Measurements from ENCODE around the gene RANBP3. TPM values are rescaled to one million over a fixed set of nuclear protein-coding genes. Genes with fewer than 3 reads are reported as not detected.

Gene RANBP3
- total and polyA plus RNA-seq, 7 donors = 40.5 to 71.7 (median 48.7) TPM

GRCh38 chr19:5935473-5936291, 42.3 kb downstream of the RANBP3 start:
- no peak for TF ChIP-seq CTCF (IDR thresholded peaks at IDR 0.05)
- Histone ChIP-seq H3K27ac (peak overlapping the region; percentile 25), H3K9me3 (no peaks in the 10 kb centered on the region), H3K36me3 (ENCODE audit: insufficient read depth in 1 of 2, low read depth in 1 of 2) (peaks cover 0 to 60% of the 10 kb centered on the region in 2 donors), H3K27me3 (ENCODE audit: insufficient read depth in 3 of 3, low read length in 2 of 3) (no peaks in the 10 kb centered on the region), H3K4me1 (peaks cover 5% of the 10 kb centered on the region), H3K4me3 (no peak overlapping the region)
- ATAC-seq (peak in 2 of 4 donors; percentile 14 to 39), DNase-seq (no peak)
- WGBS, 3 donors = 69 to 72% (median 71%) methylated on average over 25 of the region's 25 CpGs
- intact Hi-C loops (cut with DNase I) = no loop called here

GRCh38 chr19:5934774-5935472, 43.0 kb downstream of the RANBP3 start:
- H3K27ac ChIP-seq = peak overlapping the region; percentile 25
- H3K4me3 ChIP-seq = no peak overlapping the region
- peaks cover 0 to 61% of the 10 kb centered on the region in 2 donors for H3K36me3 ChIP-seq (ENCODE audit: insufficient read depth in 1 of 2, low read depth in 1 of 2)
- H3K4me1 ChIP-seq = peaks cover 4% of the 10 kb centered on the region
- H3K9me3 ChIP-seq = no peaks in the 10 kb centered on the region
- DNase-seq (peak in 1 of 2 donors; percentile 46), ATAC-seq (peak in 3 of 4 donors; percentile 33 to 57 (median 47))
- no peaks in the 10 kb centered on the region for H3K27me3 ChIP-seq (ENCODE audit: insufficient read depth in 3 of 3, low read length in 2 of 3)
- no peak for TF ChIP-seq CTCF (IDR thresholded peaks at IDR 0.05)
- intact Hi-C loops (cut with DNase I) = no loop called here
- WGBS, 3 donors = 63 to 69% (median 65%) methylated on average over 16 of the region's 16 CpGs

GRCh38 chr19:5934069-5934401, 43.9 kb downstream of the RANBP3 start:
- Histone ChIP-seq H3K4me1 (peaks cover 4% of the 10 kb centered on the region), H3K27ac (no peak overlapping the region), H3K36me3 (ENCODE audit: insufficient read depth in 1 of 2, low read depth in 1 of 2) (peaks cover 0 to 70% of the 10 kb centered on the region in 2 donors), H3K4me3 (no peak overlapping the region), H3K27me3 (ENCODE audit: insufficient read depth in 3 of 3, low read length in 2 of 3) (no peaks in the 10 kb centered on the region), H3K9me3 (no peaks in the 10 kb centered on the region)
- intact Hi-C loops (cut with DNase I) = no loop called here
- no peak for DNase-seq
- no peak for TF ChIP-seq CTCF (IDR thresholded peaks at IDR 0.05)
- WGBS, 3 donors = 69 to 88% (median 78%) methylated on average over 5 of the region's 5 CpGs
- no peak for ATAC-seq

DNA sequence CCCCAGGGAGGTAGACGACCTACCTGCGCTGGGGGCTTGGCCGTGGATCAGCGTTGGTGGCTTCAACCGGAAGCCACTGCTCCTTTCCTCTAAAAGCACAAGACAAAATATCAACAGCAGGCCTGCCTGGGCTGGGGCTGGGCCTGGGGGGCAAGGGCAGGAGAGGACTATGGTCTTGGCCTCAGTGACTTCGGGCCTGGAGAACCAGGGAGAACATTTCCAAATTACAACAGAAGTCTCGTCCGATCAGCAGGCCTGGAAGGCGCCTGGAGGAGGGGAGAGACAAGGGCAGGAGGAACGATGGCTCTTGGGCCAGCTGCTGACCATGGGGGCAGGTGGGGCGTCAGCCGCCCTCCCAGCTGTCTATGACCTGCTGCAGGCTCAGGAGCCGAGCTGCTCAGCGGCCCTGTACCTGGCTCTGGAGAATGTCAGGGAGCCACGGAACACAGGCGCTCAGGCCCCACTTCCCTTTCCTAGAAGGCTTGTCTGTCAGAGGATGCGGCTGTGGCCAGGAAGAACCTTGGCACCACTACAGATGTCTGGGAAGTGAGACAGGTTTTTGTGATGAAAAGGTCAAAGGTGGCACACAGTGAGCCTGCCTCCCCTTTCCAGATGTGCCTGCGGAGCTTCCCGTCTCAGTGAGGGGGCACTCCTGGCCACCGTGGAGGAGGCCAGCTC, 44.4 kb downstream of the RANBP3 start:
- Histone ChIP-seq H3K27ac (no peak overlapping the region), H3K9me3 (no peaks in the 10 kb centered on the region), H3K4me1 (peaks cover 4% of the 10 kb centered on the region), H3K4me3 (no peak overlapping the region), H3K27me3 (ENCODE audit: insufficient read depth in 3 of 3, low read length in 2 of 3) (no peaks in the 10 kb centered on the region), H3K36me3 (ENCODE audit: insufficient read depth in 1 of 2, low read depth in 1 of 2) (peaks cover 0 to 75% of the 10 kb centered on the region in 2 donors)
- no peak for ATAC-seq
- intact Hi-C loops (cut with DNase I) = no loop called here
- TF ChIP-seq CTCF (IDR thresholded peaks at IDR 0.05) = no peak
- no peak for DNase-seq
- 80 to 87% (median 80%) methylated on average over 20 of the region's 20 CpGs for WGBS, 3 donors

All from psoas muscle (tissue), 8 donors.